HepG2 (cell line): ENCODE data around the gene CHKA. TPM values are rescaled to one million over a fixed set of nuclear protein-coding genes. Genes with fewer than 3 reads are reported as not detected.
A peak's percentile ranks its signal among the peaks of the same experiment; 100 is the strongest.

Experiments
- FOXO1 ChIP-seq: sonication (generic); formaldehyde crosslinking; IDR thresholded peaks from 2 replicates; pipeline ENCODE4 v1.4.0; 2020; ENCODE audit warnings: missing genetic modification reagents
- GTF2F1 ChIP-seq: fragments of 150-350 bp; IDR thresholded peaks from 2 replicates; pipeline ENCODE4 v1.6.1; 2014; ENCODE audit warnings: low read length
- HES4 ChIP-seq: sonication (generic); formaldehyde crosslinking; IDR thresholded peaks from 2 replicates; pipeline ENCODE4 v1.9.0; 2021; ENCODE audit warnings: mild to moderate bottlenecking, missing genetic modification reagents, borderline replicate concordance
- HNRNPK ChIP-seq: fragments of 200-400 bp; formaldehyde crosslinking; IDR thresholded peaks from 2 replicates; pipeline ENCODE4 v1.6.1; 2018; ENCODE audit warnings: low read length, low read depth, moderate library complexity, mild to moderate bottlenecking; ENCODE audit not compliant: poor library complexity, severe bottlenecking
- MEIS1 ChIP-seq: sonication (generic); formaldehyde crosslinking; IDR thresholded peaks from 2 replicates; pipeline ENCODE4 v1.9.0; 2021; ENCODE audit warnings: mild to moderate bottlenecking, missing genetic modification reagents, moderate library complexity, borderline replicate concordance
- MYC ChIP-seq: sonication (generic); formaldehyde crosslinking; IDR thresholded peaks from 2 replicates; pipeline ENCODE4 v1.9.0; 2021; ENCODE audit warnings: missing genetic modification reagents, borderline replicate concordance
- SALL1 ChIP-seq: sonication (generic); formaldehyde crosslinking; IDR thresholded peaks from 2 replicates; pipeline ENCODE4 v1.8.0; 2022; ENCODE audit warnings: mild to moderate bottlenecking, missing genetic modification reagents
- SSRP1 ChIP-seq: IDR thresholded peaks from 2 replicates; pipeline ENCODE4 v1.6.1; 2016; ENCODE audit warnings: control low read depth
- THYN1 ChIP-seq: sonication (generic); formaldehyde crosslinking; IDR thresholded peaks from 2 replicates; pipeline ENCODE4 v1.8.1; 2023; ENCODE audit warnings: low read depth, mild to moderate bottlenecking, moderate library complexity, missing genetic modification reagents, borderline replicate concordance
- ZFP37 ChIP-seq: sonication (generic); formaldehyde crosslinking; IDR thresholded peaks from 2 replicates; pipeline ENCODE4 v1.4.0; 2020; ENCODE audit warnings: missing genetic modification reagents, borderline replicate concordance
- ZNF136 ChIP-seq: sonication (generic); formaldehyde crosslinking; IDR thresholded peaks from 2 replicates; pipeline ENCODE4 v1.8.1; 2022; ENCODE audit warnings: low read depth, mild to moderate bottlenecking, moderate library complexity, missing genetic modification reagents
- ZNF616 ChIP-seq: sonication (generic); formaldehyde crosslinking; IDR thresholded peaks from 2 replicates; pipeline ENCODE4 v1.5.0; 2020; ENCODE audit warnings: low read depth, mild to moderate bottlenecking, missing genetic modification reagents
- ZNF781 ChIP-seq: sonication (generic); formaldehyde crosslinking; IDR thresholded peaks from 2 replicates; pipeline ENCODE4 v1.5.1; 2020; ENCODE audit warnings: borderline replicate concordance, mild to moderate bottlenecking, missing genetic modification reagents; ENCODE audit errors: not compliant biosample characterization
- polyA plus RNA-seq, 8 experiments: library from polyadenylated mRNA; depleted of rRNA in 3 of 8; stranded (reverse) in 7 of 8; unstranded in 1 of 8; fragments of >200 nt; fragmentation: Illumina TruSeq in 4 of 8; extraction: Trizol in 4 of 8; gene quantifications; 2 replicates each; pipeline versions ENCODE4 v1.2.1 to v1.2.3, GENCODE V29; 2011 to 2016; ENCODE audit warnings: low read depth in 4 of 8, missing spikeins in 1 of 8, mixed read lengths in 1 of 8; ENCODE audit not compliant: insufficient read depth in 1 of 8
- total RNA-seq, 5 experiments: library from RNA; depleted of rRNA; stranded (reverse); fragments of >200 nt; fragmentation: Illumina TruSeq; extraction: Trizol; gene quantifications; 2 replicates each; pipeline ENCODE4 v1.2.3, GENCODE V29; 2016; ENCODE audit warnings: low read depth in 1 of 5
- TF ChIP-seq, protein P1 (sequence below): sonication (generic); formaldehyde crosslinking; IDR thresholded peaks from 2 replicates; pipeline ENCODE4 v1.4.0; 2020; ENCODE audit warnings: mild to moderate bottlenecking, missing genetic modification reagents
- TF ChIP-seq, protein P2 (sequence below): sonication (generic); formaldehyde crosslinking; IDR thresholded peaks from 2 replicates; pipeline ENCODE4 v1.4.0; 2020; ENCODE audit warnings: missing genetic modification reagents, mild to moderate bottlenecking, borderline replicate concordance
- TF ChIP-seq, protein P3 (sequence below): IDR thresholded peaks from 2 replicates; pipeline ENCODE4 v1.6.1; 2018; ENCODE audit warnings: missing genetic modification reagents
- TF ChIP-seq, protein P4 (sequence below): sonication (generic); formaldehyde crosslinking; IDR thresholded peaks from 2 replicates; pipeline ENCODE4 v1.8.1; 2023; ENCODE audit warnings: missing genetic modification reagents, inconsistent platforms, borderline replicate concordance
- TF ChIP-seq, protein P5 (sequence below), 2 experiments: fragments of 450-650 bp in 1 of 2; sonication (generic) in 1 of 2; formaldehyde crosslinking; IDR thresholded peaks; 2 replicates each; pipeline versions ENCODE4 v1.5.0 to v1.8.0; 2020 to 2022; ENCODE audit warnings: mild to moderate bottlenecking in 1 of 2, missing genetic modification reagents in 1 of 2

Gene CHKA
- total and polyA plus RNA-seq, 2 of the 13 experiments (the other 11 are each of a cell fraction or from before 2014, with no cell fraction given), result 71.6 to 92.7 TPM

DNA sequence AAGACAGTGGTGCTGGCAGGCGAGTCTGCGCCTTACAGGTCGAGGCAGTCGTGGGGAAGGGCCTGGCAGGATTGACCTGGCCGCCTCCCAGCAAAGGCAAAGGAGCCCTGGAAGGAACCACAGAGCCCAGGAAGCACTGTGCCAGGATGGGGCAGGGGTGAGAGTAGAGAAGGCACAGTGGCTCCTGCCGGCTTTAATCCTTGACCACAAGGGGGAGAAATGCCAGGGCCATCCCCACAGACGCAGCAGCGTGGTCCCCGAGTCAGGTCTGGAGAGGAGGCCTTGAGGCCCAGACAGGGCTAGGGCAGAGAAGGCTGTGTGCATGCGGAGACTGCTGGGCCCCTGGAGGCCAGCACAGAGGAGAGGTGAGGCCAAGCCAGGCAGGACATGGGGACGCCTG, 100.6 kb downstream of the CHKA start (continued):
- TF ChIP-seq HNRNPK (no peak), ZNF781 (no peak), SALL1 (CRISPR knock-in tag) (peak; percentile 45), SSRP1 (CRISPR knock-in tag) (no peak), MYC (CRISPR knock-in tag) (peak; percentile 79; the same call in 1 of the 2 replicates), ZNF136 (CRISPR knock-in tag) (no peak), ZFP37 (CRISPR knock-in tag) (0 out of 2 replicates have a peak, but pooled peaks have one; percentile 36), THYN1 (no peak), HES4 (0 out of 2 replicates have a peak, but pooled peaks have one; percentile 39), FOXO1 (CRISPR knock-in tag) (0 out of 2 replicates have a peak, but pooled peaks have one; percentile 9), GTF2F1 (no peak), MEIS1 (CRISPR knock-in tag) (no peak), ZNF616 (no peak; the same call in 1 of the 2 replicates)
- TF ChIP-seq, protein P1, sequence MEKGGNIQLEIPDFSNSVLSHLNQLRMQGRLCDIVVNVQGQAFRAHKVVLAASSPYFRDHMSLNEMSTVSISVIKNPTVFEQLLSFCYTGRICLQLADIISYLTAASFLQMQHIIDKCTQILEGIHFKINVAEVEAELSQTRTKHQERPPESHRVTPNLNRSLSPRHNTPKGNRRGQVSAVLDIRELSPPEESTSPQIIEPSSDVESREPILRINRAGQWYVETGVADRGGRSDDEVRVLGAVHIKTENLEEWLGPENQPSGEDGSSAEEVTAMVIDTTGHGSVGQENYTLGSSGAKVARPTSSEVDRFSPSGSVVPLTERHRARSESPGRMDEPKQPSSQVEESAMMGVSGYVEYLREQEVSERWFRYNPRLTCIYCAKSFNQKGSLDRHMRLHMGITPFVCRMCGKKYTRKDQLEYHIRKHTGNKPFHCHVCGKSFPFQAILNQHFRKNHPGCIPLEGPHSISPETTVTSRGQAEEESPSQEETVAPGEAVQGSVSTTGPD, result no peak
- TF ChIP-seq, protein P2, sequence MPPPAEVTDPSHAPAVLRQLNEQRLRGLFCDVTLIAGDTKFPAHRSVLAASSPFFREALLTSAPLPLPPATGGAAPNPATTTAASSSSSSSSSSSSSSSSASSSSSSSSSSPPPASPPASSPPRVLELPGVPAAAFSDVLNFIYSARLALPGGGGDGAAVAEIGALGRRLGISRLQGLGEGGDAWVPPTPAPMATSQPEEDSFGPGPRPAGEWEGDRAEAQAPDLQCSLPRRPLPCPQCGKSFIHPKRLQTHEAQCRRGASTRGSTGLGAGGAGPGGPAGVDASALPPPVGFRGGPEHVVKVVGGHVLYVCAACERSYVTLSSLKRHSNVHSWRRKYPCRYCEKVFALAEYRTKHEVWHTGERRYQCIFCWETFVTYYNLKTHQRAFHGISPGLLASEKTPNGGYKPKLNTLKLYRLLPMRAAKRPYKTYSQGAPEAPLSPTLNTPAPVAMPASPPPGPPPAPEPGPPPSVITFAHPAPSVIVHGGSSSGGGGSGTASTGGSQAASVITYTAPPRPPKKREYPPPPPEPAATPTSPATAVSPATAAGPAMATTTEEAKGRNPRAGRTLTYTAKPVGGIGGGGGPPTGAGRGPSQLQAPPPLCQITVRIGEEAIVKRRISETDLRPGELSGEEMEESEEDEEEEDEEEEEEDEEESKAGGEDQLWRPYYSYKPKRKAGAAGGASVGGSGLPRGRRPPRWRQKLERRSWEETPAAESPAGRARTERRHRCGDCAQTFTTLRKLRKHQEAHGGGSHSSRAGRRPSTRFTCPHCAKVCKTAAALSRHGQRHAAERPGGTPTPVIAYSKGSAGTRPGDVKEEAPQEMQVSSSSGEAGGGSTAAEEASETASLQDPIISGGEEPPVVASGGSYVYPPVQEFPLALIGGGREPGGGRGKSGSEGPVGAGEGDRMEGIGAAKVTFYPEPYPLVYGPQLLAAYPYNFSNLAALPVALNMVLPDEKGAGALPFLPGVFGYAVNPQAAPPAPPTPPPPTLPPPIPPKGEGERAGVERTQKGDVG, result 0 out of 2 replicates have a peak, but pooled peaks have one; percentile 10
- TF ChIP-seq, protein P3, sequence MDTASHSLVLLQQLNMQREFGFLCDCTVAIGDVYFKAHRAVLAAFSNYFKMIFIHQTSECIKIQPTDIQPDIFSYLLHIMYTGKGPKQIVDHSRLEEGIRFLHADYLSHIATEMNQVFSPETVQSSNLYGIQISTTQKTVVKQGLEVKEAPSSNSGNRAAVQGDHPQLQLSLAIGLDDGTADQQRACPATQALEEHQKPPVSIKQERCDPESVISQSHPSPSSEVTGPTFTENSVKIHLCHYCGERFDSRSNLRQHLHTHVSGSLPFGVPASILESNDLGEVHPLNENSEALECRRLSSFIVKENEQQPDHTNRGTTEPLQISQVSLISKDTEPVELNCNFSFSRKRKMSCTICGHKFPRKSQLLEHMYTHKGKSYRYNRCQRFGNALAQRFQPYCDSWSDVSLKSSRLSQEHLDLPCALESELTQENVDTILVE (CRISPR knock-in tag), result no peak
- TF ChIP-seq, protein P4, sequence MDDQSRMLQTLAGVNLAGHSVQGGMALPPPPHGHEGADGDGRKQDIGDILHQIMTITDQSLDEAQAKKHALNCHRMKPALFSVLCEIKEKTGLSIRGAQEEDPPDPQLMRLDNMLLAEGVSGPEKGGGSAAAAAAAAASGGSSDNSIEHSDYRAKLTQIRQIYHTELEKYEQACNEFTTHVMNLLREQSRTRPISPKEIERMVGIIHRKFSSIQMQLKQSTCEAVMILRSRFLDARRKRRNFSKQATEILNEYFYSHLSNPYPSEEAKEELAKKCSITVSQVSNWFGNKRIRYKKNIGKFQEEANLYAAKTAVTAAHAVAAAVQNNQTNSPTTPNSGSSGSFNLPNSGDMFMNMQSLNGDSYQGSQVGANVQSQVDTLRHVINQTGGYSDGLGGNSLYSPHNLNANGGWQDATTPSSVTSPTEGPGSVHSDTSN (CRISPR knock-in tag), result no peak
- TF ChIP-seq, protein P5, sequence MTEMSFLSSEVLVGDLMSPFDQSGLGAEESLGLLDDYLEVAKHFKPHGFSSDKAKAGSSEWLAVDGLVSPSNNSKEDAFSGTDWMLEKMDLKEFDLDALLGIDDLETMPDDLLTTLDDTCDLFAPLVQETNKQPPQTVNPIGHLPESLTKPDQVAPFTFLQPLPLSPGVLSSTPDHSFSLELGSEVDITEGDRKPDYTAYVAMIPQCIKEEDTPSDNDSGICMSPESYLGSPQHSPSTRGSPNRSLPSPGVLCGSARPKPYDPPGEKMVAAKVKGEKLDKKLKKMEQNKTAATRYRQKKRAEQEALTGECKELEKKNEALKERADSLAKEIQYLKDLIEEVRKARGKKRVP (CRISPR knock-in tag; IDR thresholded peaks at IDR 0.05), result no peak
